NCI-H2081 (cell line): ENCODE data around the gene SUGCT.

Source experiments
- DNase-seq, 2 experiments: peaks; one replicate each; lab custom pipeline; 2025; lab: John Stamatoyannopoulos, UW

SUGCT gene

GRCh38 chr7:40828686-40829600 lies 694.1 kb downstream of the SUGCT start:
- no peak for DNase-seq

DNA sequence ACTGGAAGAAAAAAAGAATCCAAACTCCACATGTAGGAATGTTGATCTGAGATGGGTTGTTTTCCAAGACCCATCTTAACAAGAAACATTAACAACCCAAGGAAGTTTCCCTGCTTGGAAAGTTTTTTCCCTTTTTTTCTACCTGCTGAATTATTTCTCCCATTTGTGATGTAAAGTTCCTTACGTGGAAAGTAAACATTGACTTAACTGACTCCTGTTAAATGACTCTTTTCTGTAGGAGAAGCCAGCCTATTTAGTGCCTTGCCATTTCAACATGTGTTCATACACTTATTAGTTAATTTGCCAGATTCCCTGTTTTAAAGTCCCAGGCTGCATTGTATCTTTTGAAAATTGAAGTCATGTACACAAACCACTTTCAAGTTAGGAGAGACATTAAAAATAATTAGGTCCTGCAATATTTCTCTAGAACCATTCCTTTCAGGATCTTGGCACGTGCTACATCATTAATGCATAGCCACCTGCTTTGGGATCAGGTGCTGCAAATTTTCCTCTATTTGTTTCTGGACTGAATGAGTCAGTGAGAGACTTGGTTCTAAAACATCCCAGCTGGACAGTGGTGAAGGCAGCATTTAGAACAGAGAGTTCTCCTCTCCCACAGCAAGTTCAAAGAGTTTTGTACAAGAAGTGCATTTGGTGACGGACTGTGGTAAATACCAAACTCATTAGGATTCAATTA lies 698.5 kb downstream of the SUGCT start:
- DNase-seq = no peak

DNA sequence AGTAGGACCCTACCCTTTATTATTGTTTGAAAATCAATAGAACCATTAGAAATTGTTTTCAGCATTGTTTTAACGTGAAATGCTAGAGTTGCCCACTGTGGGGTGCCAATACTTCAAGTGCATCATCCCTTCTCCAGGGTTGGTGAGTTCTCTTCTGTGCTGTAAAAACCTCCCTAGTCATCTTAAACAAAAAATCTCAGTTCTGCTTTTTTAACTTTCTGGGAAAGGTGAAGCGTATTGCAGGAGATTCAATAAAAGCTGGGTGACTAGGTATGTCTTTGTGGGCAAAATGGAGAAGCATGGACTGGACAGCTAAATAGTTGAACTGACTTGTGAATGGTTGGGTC lies 699.1 kb downstream of the SUGCT start:
- no peak for DNase-seq

DNA sequence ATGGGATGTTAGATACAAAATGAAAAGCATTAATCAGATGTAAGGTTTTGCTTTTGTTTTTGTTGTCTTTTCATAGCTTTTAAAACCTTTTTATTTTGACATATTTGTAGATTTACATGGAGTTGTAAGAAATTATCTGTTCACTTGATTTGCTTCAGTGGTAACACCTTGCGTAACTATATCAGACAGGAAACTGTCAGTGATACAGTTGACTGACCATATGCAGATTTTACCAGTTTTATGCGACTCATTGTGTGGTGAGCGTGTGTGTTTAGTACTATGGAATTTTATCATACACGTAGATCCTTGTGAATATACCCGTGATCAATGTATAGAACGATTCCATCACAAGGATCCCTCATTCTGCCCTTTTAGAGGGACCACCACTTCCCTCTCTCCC lies 701.4 kb downstream of the SUGCT start:
- DNase-seq = no peak

DNA sequence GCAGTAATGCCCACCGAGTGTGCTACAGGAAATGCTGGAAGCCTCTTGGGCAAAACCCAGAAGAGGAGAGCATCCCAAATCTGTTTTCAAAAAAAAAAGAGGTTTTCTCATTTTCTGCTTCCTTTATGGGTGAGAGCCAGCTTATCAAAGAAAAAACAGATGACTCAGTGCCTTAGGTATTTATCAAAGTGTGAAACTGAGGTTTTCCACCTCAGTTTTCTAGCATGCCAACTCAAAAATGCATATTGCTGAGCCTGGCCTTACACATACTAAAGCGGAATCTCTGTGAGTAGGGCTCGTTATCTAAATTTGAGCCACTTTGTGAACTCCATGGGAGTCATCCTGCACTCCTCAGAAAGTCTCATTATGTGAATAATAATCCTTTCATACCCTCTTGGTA lies 705.1 kb downstream of the SUGCT start:
- DNase-seq = no peak

- DNase-seq = no peak
These were observed 706.2 kb downstream of the SUGCT start for GRCh38 chr7:40840990-40841389.

DNA sequence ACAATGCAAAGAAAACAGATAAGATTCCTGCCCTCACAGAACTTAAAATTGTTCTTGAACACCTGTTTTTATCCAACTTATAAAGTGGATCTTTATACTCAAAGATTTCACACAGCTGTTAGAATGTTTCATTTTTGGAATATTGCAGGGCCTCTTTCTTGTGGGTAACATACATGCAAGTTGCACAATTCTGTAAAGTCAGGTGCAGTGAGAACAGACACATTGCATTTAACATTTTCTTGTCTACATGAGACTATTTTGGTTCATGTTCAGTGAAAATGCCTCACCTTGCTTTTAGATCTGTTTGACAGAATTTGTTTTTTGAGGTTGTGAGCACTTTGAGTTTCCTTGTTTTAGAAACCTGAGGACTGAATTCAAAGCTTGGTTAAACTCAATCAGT lies 707.8 kb downstream of the SUGCT start:
- no peak for DNase-seq

GRCh38 chr7:40843338-40843985 lies 708.7 kb downstream of the SUGCT start:
- no peak for DNase-seq

GRCh38 chr7:40845943-40846342 lies 711.1 kb downstream of the SUGCT start:
- no peak for DNase-seq

- DNase-seq = no peak
These were observed 713.1 kb downstream of the SUGCT start for GRCh38 chr7:40847921-40848320.

DNA sequence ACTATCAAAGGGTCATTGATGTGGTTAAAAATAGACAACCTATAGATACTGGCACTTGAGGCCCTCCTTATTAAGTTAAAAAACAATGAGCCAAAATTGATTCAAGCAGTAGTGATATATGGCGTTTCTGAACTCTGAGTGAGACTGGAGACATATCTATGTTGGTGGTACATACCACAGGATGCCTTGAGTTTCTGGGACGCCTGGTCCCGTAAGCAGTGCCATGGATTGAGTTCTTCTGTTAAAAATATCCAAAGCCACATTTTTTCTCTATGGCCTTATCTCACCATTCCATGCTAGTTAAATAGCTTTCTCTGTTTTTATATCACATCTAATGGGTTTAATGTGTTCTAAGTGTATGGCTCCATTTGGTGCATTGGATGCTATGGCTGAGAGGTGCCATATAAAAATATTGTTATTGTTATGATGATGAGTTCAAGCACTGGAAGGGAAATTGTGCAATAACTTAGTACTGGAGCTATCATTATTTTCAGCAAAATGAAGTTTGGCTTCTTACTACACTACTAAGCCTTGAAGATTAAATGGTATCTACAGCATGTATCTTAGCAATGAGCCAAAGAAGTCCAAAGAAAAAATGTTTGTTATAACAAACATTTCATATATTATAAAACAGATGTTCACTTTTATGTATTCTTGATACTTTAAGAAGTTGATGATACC lies 713.9 kb downstream of the SUGCT start:
- DNase-seq = no peak

- DNase-seq = no peak
These were observed 715.2 kb downstream of the SUGCT start for GRCh38 chr7:40850017-40850416.

DNA sequence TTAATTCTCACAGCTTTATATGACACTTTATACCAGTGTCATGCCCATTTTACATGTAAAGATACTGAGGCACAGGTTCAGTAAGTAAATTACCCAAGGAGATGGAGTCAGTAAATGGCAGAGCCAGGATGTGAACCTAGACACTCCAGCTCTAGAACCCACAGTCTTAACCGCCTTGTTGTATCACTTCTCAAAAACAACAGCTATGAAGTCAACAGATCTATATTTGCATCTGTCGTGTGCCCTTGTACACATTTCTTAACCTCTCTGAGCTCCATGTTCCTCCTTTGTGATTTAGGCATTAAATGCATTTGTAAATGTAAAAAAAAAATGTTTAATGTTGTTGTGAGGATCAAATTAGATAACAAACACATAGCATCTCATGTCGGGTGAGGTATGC lies 716.2 kb downstream of the SUGCT start:
- no peak for DNase-seq

DNA sequence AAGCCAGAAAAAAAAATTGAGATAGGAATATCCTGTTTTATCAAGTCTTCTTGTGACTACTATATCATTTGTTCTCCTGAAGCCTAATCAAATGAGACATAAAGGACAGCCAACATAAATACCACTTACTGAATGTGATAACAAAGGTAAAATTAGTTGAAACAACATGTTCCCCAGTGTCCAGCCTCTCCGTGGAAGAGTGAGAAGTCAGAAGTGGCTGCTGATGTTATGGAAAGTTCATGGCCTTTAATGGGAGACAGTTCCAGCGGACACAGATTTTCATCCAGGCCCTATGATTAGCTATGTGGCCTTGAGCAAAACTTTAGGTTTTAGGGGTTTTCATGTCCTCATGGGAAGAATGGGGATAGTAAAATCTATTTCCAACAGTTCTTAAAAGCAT lies 724.3 kb downstream of the SUGCT start:
- no peak for DNase-seq

- no peak for DNase-seq
These were observed 725.2 kb downstream of the SUGCT start for GRCh38 chr7:40859965-40860543.

GRCh38 chr7:40865441-40866233 lies 730.8 kb downstream of the SUGCT start:
- DNase-seq = no peak

DNA sequence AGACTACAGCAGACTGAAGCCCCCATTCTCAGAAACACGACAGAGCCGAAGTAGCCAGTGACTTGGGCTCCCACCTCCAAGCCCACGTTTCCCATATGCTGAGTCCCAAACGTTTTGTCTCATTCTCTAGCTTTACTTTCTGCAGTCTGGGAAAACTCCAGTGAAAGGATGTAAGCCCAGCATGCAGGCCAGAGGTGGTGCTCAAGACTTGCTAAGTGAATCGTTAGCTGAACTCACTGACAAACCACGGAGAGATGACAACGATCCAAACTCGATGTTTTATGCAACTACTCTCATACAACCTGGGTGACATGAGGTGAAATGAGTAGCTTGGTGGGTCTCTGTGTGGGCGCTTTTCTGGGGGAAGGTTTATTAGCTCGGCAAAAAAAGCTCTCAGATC lies 731.8 kb downstream of the SUGCT start:
- DNase-seq = no peak

DNA sequence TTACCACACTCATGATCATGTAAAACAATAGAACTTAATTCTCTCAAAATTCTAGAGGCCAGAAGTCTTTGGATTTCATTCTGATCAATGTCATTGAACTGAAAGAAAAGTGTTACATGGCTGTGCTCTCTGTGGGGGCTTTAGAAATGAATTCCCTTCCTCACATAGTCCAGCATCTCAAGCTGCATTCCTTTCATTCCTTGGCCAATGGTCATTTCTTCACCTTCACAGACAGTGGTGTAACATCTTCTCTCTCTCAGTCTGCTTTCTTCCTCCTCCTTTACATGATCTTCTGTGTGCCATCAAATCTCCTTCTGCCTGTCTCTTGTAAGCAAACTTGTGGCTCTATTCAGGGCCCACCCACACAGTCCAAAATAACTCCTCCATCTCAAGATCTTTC lies 735.3 kb downstream of the SUGCT start:
- DNase-seq = no peak

DNA sequence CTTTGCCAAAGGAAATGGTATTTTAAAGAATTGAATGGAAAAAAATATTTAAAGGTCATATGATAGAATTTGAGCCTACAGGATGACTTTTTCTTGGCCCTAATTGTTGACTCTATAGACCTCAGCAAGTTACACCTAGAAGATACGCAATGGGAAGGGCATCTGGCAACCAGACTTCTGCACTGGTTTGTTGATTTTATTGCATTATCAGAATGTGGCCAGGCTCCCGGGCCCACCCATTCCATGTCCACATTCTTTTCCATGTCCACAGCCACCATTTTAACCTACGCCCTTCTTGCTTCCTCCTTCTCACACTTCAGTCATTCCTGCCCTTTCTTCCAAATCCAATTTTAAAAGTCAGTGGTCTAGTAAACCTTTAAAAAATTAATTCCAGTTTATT lies 738.4 kb downstream of the SUGCT start:
- no peak for DNase-seq

- no peak for DNase-seq
These were observed 740.0 kb downstream of the SUGCT start for GRCh38 chr7:40874756-40875155.

- DNase-seq = no peak
These were observed 741.8 kb downstream of the SUGCT start for GRCh38 chr7:40876601-40877000.
